GM12891 (cell line): Measurements from ENCODE around the gene TBCD.

Source experiments
- POLR2A ChIP-seq: IDR thresholded peaks from 2 replicates; pipeline ENCODE4 v1.6.1; 2011; ENCODE audit warnings: low read depth, low read length, control low read depth
- POLR2AphosphoS5 ChIP-seq: IDR thresholded peaks from 2 replicates; pipeline ENCODE4 v1.6.1; 2011; ENCODE audit warnings: low read depth, low read length, control low read depth
- SPI1 ChIP-seq: IDR thresholded peaks from 2 replicates; pipeline ENCODE4 v1.6.1; 2011; ENCODE audit warnings: low read depth, low read length, control low read depth
- TAF1 ChIP-seq: IDR thresholded peaks from 2 replicates; pipeline ENCODE4 v1.6.1; 2011; ENCODE audit warnings: low read depth, low read length, control low read depth

DNA sequence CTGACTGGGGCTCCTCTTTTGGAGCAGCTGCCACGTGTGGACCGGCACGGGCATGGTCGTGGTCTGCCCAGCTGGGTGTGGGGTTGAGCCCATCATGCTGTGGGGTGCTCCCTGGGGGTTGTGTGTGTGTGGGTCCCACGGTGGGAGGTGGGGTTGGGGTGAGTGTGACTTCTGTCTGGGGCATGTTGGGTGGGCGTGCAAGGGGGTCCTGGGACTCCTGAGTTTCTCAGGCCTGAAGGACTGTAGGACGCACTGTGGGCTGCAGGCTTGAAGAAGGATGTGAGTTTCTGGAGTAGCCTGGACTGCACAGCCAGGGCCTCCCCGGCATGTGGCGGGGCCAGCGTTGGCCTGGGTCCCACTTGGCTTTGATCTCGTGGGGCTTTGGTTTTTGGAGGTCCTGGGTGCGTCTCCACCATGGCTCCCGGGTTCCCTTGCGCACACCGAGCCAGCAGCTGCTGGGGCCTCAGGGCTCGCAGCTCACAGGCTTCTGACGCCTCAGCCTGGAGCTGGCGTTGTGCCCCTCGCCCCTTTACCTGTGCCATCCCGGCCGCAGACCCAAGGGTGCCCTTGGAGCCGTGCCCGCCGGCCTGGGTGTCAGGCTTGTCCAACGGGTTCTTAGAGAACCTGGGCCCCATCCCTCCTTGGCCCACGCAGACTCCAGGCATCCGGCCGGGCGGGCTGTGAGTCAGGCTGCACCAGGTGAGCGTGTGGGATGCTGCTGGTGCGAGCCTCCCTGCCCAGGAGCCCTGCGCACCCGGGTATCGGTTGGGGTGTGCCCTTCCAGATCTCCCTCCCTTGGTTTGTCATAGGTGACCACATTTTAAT lies 122.4 kb downstream of the TBCD start:
- TF ChIP-seq POLR2A (no peak), POLR2AphosphoS5 (no peak), TAF1 (no peak), SPI1 (no peak)
